22Rv1 (cell line): ENCODE measurements around the gene SH3RF2.

Experiments used
- CTCF ChIP-seq: fragments of 450-650 bp; IDR thresholded peaks from 2 replicates; pipeline ENCODE4 v1.5.1; 2017; ENCODE audit warnings: mild to moderate bottlenecking
- ZFX ChIP-seq: fragments of 450-650 bp; IDR thresholded peaks from 2 replicates; pipeline ENCODE4 v1.6.1; 2017; ENCODE audit warnings: antibody characterized with exemption, borderline replicate concordance

GRCh38 chr5:145947581-145947980 lies 11.2 kb downstream of the SH3RF2 start:
- TF ChIP-seq CTCF, result no peak
- TF ChIP-seq ZFX, result no peak
